HL-60 (cell line): ENCODE measurements around the gene GTF2H3.

Source experiments
- DNase-seq, 2 experiments: peaks; one replicate each; pipeline ENCODE4 v3.0.0-alpha.2; 2010 to 2020; ENCODE audit warnings: low read depth in 1 of 2, low spot score in 1 of 2
- H3K27ac ChIP-seq: fragments of 250-450 bp; sonication (Bioruptor Pico); replicated peaks from 2 replicates; pipeline ENCODE4 v1.5.1; 2020; ENCODE audit warnings: mild to moderate bottlenecking, moderate library complexity
- H3K27me3 ChIP-seq: fragments of 250-450 bp; sonication (Bioruptor Pico); 2 replicates; pipeline ENCODE4 v1.5.1; 2021; ENCODE audit warnings: mild to moderate bottlenecking, moderate library complexity; ENCODE audit not compliant: insufficient read depth, poor library complexity, severe bottlenecking
- H3K4me3 ChIP-seq: replicated peaks from 2 replicates; pipeline ENCODE4 v1.5.1; 2011; ENCODE audit warnings: mild to moderate bottlenecking, control low read depth, low read length; ENCODE audit not compliant: insufficient read depth
- GABPA ChIP-seq: IDR thresholded peaks from 2 replicates; pipeline ENCODE4 v1.6.1; 2012; ENCODE audit warnings: low read depth
- POLR2AphosphoS5 ChIP-seq: IDR thresholded peaks from 2 replicates; pipeline ENCODE4 v1.6.1; 2012; ENCODE audit warnings: low read depth
- SPI1 ChIP-seq: IDR thresholded peaks from 2 replicates; pipeline ENCODE4 v1.6.1; 2012; ENCODE audit warnings: low read depth, mild to moderate bottlenecking, borderline replicate concordance
- TF ChIP-seq, protein P1 (sequence below): IDR thresholded peaks from 2 replicates; pipeline ENCODE4 v1.6.1; 2012; ENCODE audit warnings: low read depth; ENCODE audit not compliant: insufficient replicate concordance
- TF ChIP-seq, protein P2 (sequence below): IDR thresholded peaks from one replicate; pipeline ENCODE4 v1.5.1; 2011; ENCODE audit warnings: low read length, control low read depth, inconsistent platforms; ENCODE audit not compliant: insufficient read depth

The GTF2H3 gene

DNA sequence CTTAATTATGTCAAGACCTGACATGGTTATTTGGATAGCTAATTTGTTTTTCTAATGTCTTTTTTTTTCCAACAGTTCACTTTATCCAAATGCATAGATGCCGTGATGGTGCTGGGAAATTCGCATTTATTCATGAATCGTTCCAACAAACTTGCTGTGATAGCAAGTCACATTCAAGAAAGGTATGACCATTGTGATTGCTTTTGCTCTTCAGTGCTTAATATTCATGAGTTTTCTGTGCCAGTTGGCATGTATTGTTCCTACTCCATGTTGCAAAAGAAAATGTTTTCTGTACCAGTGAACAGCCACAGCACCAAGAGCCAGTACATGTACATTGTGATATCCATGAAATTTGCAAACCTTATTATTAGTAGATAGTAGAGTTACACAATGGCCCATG lies 11.8 kb downstream of the GTF2H3 start:
- H3K4me3 ChIP-seq: no peak overlapping the region
- TF ChIP-seq, protein P1, sequence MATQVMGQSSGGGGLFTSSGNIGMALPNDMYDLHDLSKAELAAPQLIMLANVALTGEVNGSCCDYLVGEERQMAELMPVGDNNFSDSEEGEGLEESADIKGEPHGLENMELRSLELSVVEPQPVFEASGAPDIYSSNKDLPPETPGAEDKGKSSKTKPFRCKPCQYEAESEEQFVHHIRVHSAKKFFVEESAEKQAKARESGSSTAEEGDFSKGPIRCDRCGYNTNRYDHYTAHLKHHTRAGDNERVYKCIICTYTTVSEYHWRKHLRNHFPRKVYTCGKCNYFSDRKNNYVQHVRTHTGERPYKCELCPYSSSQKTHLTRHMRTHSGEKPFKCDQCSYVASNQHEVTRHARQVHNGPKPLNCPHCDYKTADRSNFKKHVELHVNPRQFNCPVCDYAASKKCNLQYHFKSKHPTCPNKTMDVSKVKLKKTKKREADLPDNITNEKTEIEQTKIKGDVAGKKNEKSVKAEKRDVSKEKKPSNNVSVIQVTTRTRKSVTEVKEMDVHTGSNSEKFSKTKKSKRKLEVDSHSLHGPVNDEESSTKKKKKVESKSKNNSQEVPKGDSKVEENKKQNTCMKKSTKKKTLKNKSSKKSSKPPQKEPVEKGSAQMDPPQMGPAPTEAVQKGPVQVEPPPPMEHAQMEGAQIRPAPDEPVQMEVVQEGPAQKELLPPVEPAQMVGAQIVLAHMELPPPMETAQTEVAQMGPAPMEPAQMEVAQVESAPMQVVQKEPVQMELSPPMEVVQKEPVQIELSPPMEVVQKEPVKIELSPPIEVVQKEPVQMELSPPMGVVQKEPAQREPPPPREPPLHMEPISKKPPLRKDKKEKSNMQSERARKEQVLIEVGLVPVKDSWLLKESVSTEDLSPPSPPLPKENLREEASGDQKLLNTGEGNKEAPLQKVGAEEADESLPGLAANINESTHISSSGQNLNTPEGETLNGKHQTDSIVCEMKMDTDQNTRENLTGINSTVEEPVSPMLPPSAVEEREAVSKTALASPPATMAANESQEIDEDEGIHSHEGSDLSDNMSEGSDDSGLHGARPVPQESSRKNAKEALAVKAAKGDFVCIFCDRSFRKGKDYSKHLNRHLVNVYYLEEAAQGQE: no peak
- TF ChIP-seq GABPA (no peak), POLR2AphosphoS5 (no peak), SPI1 (no peak)
- TF ChIP-seq, protein P2, sequence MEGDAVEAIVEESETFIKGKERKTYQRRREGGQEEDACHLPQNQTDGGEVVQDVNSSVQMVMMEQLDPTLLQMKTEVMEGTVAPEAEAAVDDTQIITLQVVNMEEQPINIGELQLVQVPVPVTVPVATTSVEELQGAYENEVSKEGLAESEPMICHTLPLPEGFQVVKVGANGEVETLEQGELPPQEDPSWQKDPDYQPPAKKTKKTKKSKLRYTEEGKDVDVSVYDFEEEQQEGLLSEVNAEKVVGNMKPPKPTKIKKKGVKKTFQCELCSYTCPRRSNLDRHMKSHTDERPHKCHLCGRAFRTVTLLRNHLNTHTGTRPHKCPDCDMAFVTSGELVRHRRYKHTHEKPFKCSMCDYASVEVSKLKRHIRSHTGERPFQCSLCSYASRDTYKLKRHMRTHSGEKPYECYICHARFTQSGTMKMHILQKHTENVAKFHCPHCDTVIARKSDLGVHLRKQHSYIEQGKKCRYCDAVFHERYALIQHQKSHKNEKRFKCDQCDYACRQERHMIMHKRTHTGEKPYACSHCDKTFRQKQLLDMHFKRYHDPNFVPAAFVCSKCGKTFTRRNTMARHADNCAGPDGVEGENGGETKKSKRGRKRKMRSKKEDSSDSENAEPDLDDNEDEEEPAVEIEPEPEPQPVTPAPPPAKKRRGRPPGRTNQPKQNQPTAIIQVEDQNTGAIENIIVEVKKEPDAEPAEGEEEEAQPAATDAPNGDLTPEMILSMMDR: no peak
- H3K27me3 ChIP-seq: no peaks in the 10 kb centered on the region

DNA sequence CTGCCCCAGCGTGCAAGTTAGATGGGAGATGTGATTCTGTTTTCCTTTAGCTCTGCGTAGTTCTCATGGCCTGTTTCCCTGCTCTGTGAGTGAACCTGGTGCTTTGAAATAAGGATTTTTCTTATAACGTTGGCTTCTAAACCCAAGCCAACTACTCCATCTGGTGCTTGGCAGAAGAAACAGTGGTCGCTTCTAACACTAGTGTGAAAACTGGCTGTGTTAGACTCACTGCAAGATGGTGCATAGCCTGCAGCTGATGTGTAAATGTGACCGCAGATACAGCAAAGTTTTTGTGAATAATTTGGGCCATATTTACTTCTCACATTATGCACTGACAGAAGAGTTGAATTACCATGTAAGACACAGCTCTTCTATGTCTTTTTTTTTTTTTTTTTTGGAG lies 12.2 kb downstream of the GTF2H3 start:
- no peak for DNase-seq
- H3K4me3 ChIP-seq: no peak overlapping the region
- no peaks in the 10 kb centered on the region for H3K27me3 ChIP-seq
- H3K27ac ChIP-seq: no peak overlapping the region
- TF ChIP-seq, protein P2: no peak
- TF ChIP-seq GABPA (no peak), POLR2AphosphoS5 (no peak), SPI1 (no peak)
- TF ChIP-seq, protein P1: no peak

More for the DNA sequence above, 11.8 kb downstream of the GTF2H3 start:
- H3K27ac ChIP-seq: no peak overlapping the region
- no peak for DNase-seq

DNA sequence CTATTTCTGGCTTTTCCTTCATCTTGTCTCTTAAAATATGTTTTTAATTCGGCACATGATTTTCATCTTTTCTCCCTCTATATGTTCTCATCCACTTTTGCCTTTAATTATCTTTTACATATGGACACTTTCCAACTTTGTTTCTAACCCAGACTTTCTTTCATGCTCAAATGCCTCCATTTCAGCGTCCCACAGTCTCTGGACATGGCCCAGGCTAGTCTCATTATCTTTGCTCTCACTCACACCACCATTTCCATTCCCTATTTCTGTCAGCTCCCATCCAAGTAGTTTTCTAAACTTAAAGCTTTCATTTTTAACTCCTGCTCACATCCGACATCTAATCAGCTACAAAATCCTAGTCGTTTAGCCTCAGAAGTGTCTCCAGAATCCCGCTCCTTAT lies 14.8 kb downstream of the GTF2H3 start:
- no peak for DNase-seq
- Histone ChIP-seq H3K27me3 (no peaks in the 10 kb centered on the region), H3K4me3 (no peak overlapping the region)

More for the DNA sequence above, 14.8 kb downstream of the GTF2H3 start:
- TF ChIP-seq, protein P1: no peak
- TF ChIP-seq SPI1 (no peak), POLR2AphosphoS5 (no peak), GABPA (no peak)
- TF ChIP-seq, protein P2: no peak
- no peak overlapping the region for H3K27ac ChIP-seq
